AG08396 (cell line): ENCODE results near the gene HSPB7.
"Not testable (repeated sequence)": the region's sequence is repeated elsewhere in the genome, so short reads cannot be mapped to it uniquely, and the experiment has no call there.

Experiments used
- DNase-seq: peaks from one replicate; pipeline ENCODE4 v3.0.0; 2012; ENCODE audit warnings: low spot score, mixed read lengths

Gene HSPB7

DNA sequence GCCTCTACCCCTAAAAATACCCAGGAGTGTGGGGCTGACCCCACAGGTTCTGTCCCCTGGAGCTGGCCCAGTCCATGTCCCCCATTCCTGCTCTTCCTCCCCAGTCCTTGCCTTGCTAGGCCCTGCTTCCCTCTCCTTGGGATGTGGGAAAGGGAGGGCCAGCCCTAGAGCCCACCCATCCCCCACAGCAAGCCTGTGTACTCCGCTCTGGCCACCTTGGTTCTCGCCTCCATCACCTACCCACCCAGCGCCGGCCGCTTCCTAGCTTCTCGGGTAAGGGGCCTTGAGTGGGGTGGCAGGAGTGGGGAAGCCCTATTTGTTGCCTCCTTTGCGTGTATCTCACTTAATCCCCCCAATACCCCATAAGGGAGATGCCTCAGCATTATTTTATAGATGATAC lies 32.5 kb upstream of the HSPB7 start:
- DNase-seq, result no peak

DNA sequence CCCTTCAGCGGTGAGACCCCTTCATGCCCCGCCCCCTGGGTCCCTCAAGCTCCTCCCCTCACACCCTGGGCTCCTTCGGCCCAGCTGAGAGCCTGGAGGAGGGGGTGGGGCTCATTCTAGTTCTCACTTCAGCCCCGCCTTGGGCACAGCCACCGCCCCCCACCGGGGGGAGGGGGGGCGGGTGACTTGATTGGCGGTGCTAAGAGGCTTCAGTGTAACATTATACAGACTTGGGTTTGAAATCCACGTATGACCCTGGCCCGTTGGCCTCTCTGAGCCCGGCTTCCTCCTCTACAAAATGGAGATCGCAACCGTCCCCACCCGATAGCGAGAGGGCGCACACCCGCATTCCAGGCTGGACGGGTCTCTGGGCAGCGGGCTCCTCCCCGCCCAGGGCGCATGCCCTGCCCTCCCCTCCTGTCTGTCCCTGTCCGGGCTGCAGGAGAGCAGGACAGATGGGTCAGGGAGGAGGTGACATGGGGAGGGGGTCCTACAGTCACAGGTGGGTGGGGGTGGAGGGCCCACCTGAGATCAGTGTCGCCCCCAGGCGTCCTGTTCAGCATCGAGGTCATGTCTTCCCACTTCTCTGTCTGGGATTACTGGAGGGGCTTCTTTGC lies 30.8 kb upstream of the HSPB7 start:
- no peak for DNase-seq

DNA sequence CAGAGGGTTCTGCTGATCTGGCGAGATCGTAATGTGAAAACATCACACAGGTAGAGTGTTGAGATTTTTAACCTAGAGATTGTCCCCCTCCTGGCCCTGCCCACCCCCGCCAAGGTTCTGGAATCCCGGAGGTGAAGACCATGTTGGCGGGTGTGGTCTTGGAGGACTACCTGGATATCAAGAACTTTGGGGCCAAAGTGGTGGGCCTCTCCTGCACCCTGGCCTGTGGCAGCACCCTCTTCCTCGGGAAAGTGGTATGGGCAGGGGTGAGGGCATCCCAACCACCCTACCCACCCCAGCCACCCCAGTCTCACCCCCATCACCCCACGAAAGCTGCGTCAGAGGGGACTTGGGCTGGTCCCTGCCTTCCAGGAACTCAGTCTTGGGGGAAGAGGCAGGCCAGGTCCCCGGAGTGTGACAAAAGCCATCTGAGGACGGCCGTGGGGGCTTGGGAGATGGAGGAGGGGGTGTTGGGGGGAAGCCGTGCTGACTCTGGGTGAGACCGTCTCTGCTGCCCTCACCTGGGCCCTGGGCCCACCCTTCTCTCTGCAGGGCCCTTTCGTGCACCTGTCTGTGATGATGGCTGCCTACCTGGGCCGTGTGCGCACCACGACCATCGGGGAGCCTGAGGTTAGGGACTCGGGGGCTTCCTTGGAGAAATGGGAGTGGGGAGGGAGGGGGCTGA lies 30.1 kb upstream of the HSPB7 start:
- DNase-seq, result no peak

DNA sequence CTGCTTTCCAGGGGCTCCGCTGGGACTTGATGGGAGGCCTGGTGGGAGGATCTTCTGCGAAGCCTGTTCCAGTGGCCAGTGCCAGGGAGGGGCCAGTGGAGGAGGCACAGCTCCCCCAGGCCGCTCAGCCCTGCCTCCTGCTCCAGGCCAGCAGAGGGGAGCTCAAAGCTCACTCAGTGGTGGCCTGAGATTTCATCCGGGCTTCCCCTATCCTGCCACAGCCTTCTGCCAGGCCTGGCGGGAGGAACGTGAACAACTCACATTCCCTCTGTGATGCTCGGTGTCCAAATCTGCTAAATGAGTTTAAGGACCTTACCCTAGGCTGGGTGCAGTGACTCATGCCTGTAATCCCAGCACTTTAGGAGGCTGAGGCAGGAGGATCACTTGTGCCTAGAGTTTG lies 29.0 kb upstream of the HSPB7 start:
- no peak for DNase-seq

DNA sequence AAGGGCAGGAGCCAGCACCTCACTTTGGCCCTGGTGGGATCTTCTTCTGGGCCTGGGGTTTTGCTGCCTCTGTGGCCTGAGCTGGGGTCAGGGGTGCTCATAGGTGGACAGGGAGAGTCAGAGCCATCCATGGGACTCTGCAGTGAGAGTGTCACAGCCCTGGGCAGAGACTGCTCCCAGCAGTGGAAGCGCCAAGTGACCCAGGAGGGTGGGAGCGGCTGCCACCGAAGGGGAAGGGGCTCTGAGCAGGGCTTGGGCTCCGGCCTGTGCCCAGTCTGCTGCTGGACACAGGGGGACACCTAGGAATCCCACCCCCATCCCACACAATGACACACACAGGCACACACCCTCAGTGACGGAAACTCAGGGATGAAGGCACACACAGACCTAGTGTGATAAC lies 26.1 kb upstream of the HSPB7 start:
- DNase-seq, result no peak

DNA sequence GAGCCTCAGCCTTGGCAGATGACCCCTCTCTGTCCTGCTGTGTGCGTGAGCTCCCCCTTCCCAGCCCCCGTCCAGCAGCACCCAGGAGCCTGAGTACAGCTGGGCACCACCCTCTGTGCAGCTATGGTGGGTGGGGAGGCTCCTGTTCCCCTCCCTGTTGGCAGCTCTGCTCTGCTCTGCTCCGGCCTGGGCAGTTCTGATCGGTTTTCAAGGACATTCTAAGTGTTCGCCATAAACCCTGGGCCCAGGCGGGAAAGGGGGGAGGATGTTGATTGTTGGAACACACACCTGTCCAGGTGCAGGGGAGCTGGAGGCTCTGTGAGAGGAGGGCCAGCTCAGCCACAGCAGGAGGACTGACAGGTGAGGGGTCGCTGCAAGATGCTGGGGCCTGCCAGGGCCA lies 25.7 kb upstream of the HSPB7 start, which contains the start of gene CLCNKB:
Gene CLCNKB, plus strand, starts transcription at position 262 of the 400 bp plus-strand sequence. CDS start 711 bp downstream, outside the sequence.
- DNase-seq, result no peak

DNA sequence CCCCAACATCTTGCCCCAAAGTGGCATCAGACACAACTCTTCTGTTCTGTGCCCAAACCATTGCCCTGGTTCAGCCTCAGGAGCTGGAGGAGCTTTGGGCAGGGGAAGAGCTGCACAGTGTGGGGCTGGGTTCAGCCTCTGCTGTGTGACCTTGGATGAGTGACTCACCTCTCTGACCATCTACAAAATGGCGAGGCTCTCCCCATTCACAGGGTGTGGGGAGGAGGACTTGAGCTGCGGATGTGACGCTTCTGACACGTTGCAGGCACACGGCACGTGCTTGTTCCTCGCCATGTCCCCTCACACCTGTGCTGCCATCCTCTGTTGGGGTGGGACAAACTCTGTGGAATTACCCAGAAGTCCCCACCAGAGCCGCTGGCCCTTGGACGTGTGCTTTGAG lies 24.8 kb upstream of the HSPB7 start:
- not testable (repeated sequence) for DNase-seq

DNA sequence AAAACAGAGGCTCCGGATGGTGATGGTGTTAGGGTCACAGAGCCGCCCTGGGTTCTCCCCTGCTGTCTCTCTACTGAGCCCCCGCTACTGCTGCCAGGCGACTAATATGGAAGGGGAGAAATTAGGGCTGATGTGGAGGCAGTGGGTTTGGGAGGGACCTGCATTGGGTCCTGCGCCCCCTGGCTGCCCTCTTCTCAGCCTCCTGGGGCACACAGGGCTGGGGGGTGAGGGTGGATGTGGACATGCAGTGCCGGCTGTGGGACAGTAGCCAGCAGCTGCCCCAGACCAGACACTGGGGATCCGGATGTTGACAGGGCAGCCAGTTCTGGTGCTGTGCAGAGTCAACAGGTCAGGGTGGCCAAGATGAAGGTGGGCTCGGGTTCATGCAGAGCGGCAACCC lies 24.3 kb upstream of the HSPB7 start:
- DNase-seq, result no peak

DNA sequence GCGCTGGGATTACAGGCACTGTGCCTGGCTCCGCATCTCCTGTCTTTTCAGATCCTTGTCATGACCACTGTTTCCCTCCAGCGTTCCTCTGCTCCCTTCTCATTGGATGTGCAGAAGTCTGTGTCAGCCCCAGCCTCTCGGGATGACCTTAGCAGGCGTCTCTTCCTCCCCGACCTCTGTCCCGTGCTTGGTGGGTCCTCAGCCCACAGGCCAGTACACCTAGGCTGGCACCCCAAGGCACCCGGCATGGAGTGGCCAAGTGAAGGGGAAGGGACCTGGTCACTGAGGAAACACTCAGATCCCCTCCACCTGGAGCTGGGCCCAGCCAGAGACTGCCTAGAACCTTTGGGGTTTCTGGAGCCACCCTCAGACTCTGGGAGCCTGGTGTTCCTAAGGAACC lies 23.4 kb upstream of the HSPB7 start:
- no peak for DNase-seq

DNA sequence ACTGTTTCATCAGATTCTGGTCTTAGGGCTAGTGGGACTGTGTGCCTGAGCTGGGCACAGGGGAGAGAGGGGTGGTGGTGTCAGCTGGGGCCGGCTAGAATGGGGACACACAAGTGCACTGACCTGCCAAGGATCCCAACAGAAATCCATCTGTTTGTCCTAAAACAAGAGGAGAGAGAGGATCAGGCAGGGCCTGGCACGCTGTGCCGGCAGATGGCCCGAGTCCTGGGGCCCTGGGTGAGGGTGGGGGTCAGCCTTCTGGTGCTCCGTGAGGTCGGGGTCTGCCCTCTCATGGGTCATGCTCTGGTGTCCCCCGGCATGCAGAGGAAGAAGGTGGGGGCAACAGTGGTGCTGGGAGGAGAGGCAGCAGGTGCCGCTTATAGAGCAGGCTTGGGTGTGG lies 22.0 kb upstream of the HSPB7 start:
- not testable (repeated sequence) for DNase-seq

DNA sequence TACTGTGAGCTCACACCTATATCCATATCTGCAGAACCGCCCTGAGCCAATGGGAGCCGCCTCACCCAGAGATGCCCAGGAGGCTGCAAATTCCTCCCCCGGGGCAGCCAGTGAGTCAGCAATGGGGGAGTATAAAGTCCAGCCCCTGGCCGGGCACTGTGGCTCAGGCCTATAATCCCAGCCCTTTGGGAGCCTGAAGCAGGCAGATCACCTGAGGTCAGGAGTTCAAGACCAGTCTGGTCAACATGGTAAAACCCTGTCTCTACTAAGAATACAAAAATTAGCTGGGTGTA lies 20.7 kb upstream of the HSPB7 start:
- DNase-seq, result no peak

DNA sequence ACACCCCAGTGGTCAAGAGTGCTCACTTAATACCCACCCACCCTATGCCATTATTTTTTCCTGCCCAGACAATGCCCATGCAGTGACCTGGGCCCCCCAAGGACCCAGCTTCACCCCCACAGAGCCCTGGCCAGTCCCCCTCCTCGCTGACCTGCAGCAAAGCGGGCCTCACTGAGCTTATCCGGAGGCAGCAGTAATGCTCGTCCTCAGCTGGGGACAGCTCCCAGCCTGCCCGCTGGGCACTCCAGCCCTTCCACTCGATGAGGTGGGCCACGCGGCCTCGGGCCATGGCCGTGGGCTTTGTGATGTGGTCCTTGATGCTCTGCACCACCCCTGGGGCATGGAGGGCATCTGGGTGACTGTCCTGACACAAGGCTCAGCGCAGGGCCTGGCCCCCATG lies 18.6 kb upstream of the HSPB7 start:
- not testable (repeated sequence) for DNase-seq

DNA sequence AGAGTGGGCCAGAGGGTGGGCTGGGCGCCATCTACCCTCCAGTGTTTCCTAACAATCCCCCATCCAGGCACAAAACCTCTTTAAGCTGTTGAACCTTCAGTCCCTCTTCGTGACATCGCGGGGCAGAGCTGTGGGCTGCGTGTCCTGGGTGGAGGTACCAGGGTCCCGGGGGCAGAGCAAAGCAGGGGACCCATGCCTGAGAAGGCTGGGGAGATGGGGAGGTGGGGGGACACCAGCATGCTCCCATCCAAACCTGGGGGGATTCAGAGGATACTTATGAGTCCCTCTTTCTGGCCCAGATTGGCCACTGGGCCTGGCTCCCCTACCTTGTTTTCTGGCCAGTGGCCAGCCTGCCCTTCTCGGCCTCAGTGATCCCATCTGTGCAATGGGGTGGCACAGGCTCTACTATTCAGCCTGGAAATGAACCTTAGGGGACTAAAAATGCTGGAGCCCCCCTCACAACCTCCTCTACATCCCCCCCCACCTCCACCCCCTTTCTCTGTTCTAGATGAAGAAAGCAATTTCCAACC lies 15.3 kb upstream of the HSPB7 start:
- not testable (repeated sequence) for DNase-seq

DNA sequence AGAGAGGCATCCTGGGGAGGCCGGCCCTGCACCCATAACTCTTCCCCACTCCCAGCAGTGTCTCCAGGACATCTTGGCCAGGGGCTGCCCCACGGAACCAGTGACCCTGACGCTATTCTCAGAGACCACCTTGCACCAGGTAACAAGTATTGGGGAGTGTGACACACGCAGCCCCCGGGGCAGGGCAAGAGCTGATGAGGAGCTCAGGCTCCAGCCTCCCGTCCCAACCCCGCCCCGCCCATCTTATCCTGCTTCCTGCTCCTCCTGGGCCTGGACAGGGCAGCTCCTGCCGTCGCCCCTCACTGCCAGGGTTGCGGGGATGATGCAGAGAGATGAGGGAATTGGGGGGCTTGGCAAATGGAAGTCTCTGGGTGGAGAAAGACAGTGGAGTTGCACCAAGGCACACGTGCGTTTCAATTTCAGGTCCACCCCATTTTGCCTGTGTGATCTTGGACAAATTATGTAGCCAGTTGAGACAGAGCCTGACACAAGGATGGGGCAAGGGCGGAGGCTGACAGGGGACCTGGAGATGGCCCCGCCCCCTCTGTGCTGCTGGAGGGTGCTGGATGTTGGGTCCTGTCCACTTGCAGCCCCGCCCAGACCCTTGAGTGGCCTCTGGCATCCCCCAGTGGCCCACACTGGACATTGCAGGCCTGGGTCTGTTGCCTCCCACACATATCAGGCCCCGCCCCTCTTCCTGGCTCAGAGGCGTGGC lies 14.7 kb upstream of the HSPB7 start:
- DNase-seq, result peak; percentile 95

DNA sequence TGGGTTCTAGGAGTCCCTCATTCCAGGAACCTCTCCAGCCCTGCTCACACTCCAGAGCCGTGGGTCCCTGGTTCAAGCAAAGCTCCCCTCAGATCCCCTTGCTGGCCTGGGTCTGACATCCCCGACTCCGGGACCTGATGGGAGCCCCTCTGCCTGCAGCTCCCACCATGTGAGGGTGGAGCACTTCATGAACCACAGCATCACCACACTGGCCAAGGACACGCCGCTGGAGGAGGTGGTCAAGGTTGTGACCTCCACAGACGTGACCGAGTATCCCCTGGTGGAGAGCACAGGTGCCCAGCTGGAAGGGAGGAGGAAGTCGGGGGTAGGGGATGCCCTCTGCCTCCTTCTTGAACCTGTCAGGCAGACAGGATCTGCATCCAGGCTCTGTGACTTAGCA lies 13.7 kb upstream of the HSPB7 start:
- DNase-seq, result no peak

DNA sequence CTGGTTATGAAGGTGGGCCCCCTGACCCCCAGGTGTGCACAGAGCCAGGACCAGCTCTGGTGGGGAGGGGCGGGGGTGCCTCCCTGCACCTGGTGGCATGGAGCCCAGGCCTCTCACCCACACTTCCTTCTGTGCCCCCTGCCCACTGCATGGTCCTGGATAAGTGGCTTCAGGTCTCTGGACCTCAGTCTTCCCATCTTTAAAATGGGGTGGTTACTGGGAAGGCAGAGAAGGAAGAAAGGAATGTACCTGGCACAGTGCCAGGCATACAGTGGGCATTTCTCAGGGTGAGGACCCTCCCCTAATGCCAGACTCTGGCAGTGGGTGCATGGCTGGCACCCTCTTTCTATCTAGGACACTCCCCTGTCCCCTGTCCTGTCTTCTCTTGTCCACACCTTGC lies 11.4 kb upstream of the HSPB7 start:
- no peak for DNase-seq

DNA sequence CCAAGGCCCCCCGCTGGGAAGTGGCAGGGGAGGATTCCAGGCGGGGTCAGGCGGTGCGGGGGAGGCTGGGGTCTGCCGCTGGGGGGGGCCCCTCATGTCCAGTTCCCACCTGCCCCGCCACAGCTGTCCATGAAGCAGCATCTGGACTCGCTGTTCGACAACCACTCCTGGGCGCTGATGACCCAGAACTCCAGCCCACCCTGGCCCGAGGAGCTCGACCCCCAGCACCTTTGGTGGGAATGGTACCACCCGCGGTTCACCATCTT lies 11.1 kb upstream of the HSPB7 start:
- not testable (repeated sequence) for DNase-seq

DNA sequence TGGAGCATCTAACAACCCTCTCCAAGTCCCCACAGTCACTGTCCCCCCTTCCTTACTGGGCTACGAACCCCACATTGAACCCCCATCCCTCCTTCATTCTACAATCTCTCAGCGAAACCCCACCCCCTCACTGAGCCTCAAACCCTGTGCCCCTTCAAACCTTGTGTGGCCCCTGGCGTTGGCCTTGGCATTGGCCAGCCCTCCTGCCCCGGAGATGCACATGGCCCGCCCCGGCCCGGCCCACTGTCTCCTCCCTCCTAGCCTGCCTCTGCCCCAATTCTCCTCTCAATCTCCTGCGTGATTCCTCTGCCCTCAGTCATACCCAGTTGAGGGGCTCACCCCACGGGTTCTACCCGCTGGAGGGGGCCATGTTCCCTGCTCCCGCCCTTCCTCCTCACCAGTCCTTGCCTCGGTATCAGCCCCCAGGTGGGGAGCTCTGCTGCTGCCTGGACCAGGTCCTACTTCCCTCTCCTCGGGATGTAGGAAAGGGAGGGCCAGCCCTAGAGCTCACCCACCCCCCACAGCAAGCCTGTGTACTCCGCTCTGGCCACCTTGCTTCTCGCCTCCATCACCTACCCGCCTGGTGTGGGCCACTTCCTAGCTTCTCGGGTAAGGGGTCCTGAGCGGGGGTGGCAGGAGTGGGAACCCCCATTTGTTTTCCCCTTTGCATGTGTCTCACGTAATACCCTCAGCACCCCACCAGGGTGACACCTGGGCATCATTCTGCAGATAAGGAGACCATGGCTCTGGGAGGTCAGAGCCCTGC lies 10.6 kb upstream of the HSPB7 start:
- no peak for DNase-seq

DNA sequence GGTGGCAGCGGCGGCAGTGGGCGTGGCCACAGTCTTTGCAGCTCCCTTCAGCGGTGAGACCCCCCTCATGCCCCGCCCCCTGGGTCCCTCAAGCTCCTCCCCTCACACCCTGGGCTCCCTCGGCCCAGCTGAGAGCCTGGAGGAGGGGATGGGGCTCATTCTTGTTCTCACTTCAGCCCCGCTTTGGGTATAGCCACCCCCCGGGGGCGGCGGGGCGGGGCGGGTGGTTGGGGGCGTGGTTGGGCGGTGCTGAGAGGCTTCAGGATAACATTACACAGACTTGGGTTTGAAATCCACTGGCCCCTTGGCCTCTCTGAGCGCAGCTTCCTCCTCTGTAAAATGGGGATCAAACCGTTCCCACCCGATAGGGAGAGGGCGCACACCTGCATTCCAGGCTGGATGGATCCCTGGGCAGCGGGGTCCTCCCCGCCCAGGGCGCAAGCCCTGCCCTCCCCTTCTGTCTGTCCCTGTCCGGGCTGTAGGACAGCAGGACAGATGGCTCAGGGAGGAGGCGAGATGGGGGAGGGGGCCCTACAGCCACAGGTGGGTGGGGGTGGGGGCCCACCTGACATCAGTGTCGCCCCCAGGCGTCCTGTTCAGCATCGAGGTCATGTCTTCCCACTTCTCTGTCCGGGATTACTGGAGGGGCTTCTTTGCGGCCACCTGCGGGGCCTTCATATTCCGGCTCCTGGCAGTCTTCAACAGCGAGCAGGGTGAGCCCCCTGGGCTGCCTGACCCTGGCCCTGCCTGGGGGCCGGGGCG lies 9.1 kb upstream of the HSPB7 start:
- DNase-seq, result no peak

DNA sequence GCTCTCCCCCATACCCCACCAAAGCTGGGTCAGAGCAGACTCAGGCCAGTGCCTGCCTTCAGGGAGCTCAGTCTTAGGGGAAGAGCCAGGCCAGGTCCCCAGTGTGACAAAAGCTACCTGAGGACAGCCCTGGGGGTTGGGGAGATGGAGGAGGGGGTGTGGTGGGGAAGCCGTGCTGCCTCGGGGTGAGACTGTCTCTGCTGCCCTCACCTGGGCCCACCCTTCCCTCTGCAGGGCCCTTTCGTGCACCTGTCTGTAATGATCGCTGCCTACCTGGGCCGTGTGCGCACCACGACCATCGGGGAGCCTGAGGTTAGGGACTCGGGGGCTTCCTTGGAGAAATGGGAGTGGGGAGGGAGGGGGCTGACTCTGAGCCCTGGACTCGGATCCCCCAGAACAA lies 8.5 kb upstream of the HSPB7 start:
- not testable (repeated sequence) for DNase-seq

DNA sequence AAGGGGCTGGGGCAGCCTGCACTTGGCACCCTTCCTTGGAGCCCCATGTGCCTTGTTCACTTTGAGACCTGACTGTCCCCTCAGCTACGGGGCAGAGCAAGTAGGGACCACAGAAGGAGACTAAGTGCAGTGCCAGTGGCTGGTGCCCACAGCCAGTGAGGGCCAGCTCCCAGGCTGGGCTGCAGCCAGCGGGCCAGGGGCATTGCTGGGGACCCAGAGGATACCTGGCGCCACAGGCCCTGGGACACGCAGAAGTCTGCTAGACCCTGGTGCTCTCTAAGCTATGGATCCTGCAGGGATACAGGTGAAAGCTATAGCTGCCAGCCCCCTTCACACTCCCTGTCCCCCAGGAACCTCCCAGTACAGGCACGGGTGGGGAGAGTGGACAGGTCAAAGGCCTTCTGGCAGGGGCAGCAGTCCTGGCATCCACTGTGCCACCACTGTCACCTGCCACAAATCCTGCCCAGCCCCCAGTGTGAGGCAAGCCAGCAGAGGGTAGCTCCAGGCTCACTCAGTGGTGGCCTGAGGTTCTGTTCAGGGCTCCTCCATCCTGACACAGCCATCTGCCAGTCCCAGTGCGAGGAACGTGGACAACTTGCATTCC lies 5.3 kb upstream of the HSPB7 start:
- no peak for DNase-seq

DNA sequence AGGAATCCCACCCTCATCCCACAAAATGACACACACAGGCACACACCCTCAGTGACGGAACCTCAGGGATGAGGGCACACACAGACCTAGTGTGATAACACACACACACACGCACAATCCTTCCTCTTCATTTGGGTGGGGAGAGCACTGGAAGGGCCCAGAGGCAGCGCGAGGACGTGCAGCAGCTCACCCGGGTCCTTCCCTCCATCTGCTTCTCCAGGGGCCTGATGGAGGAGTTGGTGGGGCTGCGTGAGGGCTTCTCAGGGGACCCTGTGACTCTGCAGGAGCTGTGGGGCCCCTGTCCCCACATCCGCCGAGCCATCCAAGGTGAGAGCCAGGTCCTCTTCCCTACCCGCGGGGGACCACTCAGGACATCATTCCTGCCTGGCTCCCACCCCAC lies 4.5 kb upstream of the HSPB7 start:
- DNase-seq, result no peak
